GM18868 (cell line): Measurements from ENCODE around the gene AK5.

ENCODE experiments used
- ATAC-seq: cut with Tn5 transposase; IDR thresholded peaks from one replicate; pipeline ENCODE4 v1.9.1; 2021; ENCODE audit warnings: mild to moderate bottlenecking, moderate library complexity; ENCODE audit not compliant: unreplicated experiment

The AK5 gene

DNA sequence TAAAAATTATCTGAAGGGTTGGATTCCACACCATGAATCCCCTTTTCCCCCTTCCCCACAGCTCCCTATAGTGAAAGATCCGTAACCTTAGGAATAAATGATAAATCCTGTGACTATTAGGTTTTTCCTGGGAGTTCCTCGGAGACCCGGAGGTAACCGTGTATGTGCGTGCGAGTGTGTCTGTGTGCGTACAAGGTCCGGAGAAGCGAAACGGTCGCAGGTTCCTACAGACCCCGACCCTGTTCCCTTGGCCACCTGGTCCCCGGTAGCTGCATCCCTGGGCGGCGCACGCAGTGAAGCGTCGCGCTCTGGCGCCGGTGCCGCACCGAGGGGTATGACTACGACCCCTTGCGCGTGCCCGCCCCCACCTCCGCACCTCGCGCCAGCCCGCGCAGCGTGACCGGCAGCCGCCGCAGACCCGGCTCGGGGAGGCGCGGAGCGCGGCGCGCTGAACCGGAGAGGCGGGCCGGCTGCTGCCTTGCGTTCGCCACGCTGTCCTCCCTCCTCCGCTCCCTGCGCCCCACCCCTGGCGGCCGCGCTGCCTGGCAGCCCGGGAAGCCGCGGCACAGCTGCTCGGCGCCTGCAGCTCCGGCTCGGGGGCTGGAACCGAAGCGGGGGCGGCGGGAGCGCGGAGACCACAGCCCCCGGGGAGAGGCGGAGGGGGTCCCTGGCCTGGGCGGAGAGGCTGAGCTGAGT is at the start of gene AK5:
Gene AK5 (plus strand): TSS at position 529 of the 696 bp plus-strand sequence. CDS start 295 bp downstream, outside the sequence.
- peak; percentile 61 for ATAC-seq

- ATAC-seq = no peak
These were observed 49.0 kb upstream of the AK5 start for GRCh38 chr1:77232829-77233228.

DNA sequence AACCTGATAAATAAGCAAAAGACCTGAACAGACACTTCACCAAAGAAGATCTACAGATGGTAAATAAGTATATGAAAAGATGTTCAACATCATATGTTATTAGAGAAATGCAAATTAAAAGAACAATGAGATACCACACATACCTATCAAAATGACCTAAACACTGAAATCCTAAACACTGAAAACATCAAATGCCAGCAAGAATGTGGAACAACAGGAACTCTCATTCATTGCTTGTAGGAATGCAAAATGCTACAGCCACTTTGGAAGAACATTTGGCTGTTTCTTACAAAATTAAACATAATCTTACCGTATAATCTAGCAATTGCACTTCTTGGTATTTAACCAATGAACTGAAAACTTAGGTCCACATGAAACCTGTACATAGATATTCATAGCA is 47.7 kb upstream of the AK5 start:
- ATAC-seq = no peak

DNA sequence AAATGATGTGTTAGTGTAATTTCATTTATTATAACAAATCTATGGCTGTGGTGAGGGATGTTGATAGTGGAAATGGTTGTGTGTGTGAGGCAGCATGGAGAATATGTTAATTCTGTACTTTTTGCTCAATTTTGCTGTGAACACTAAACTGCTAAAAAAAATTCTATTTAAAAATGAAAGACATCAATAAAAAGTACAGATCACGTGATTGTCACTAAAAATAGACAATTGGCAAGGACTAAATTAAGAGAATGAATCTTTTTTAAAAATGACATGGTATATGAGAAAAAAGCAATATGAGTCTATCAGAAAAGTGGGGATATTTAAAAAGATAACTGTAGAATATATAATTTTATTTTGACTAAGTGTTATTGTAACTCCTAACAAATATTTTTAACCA is 46.9 kb upstream of the AK5 start:
- no peak for ATAC-seq

GRCh38 chr1:77238462-77238861 is 43.4 kb upstream of the AK5 start:
- no peak for ATAC-seq

DNA sequence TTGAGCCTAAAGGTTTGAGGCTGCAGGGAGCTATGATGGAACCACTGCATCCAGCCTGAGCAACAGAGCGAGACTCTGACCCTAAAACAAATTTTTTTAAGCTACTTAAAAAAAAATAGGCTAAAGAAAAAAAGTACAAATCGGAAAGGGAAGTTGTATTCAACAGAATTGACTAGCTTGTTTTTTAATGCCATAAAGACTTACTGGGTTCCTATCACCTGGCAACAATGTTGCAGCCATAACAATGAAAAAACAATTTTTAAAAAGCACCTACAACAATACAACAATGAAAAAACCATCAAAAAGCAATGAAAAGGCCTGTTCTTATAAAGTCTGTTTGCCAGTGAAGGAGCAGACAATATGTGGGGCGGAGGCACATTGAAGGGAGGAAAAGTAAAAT is 42.5 kb upstream of the AK5 start:
- no peak for ATAC-seq

GRCh38 chr1:77245830-77246229 is 36.0 kb upstream of the AK5 start:
- no peak for ATAC-seq

DNA sequence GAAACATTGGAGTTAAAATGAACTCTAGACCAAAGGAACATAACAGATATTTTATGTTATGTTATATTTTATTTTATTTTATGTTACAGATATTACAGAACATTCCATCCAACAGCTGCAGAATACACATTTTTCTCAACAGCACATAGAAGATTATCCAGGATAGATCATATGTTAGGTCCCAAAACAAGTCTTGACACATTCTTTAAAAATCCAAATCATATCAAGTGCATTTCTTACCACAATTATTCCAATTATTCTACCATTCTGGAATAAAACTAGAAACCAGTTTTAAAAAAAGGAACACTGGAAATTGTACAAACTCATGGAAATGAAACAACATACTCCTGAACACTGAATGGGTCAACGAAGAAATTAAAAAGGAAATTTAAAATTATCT is 31.7 kb upstream of the AK5 start:
- ATAC-seq = no peak

- ATAC-seq = no peak
These were observed 28.6 kb upstream of the AK5 start for GRCh38 chr1:77253211-77253610.

DNA sequence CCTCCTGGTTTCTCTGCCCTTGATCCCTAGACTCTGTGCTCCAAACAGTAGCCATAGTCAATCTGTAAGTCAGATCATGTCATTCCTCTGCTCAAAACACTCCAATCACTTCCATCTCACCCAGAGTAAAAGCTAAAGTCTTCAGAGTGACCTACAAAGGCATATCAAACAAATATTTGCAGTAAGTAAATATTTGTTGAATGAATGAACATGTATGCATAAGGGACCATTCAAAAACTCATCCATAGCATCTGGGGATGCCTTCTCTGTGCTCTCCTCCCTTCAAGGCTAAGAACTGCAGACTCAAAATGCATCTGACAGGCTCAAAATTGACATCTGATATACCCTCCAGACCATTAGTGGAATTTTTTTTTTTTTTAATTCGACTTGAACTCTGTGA is 18.1 kb upstream of the AK5 start:
- no peak for ATAC-seq

- ATAC-seq = no peak
These were observed 16.6 kb upstream of the AK5 start for GRCh38 chr1:77265180-77265579.

GRCh38 chr1:77267035-77267434 is 14.8 kb upstream of the AK5 start:
- ATAC-seq = no peak

DNA sequence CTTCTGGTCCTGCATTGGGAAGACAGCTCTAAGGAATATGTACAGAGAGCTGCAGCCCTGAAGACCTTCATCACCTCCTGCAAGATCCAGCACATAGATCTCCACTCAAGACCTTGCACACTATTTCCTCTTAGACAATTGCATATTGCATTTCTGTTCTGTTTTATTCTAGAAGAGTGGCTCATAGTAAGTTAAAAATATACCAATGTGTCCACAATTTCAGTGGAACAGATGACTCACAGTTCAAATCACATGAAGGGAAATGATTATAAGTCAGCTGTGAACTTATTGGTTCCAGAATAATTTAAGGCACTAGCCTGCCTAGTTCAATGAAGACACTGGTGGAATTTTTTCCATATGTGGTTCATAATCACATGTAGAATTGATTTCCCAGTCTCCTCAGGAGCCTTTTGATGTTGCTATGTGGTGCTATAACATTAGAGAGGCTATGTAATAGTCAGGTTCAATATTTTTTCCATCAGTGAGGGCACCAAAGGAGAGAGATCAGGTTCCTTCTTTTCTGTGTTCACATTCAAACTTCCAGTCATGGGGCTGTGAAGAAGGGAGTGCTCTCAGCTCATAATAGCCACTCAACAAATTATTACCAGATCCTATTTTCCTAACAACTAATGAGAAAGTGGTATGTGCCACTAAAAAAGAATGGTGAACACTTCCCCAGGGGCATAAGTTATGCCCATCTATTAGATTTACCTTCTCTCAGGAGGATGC is 9.8 kb upstream of the AK5 start:
- ATAC-seq = no peak

DNA sequence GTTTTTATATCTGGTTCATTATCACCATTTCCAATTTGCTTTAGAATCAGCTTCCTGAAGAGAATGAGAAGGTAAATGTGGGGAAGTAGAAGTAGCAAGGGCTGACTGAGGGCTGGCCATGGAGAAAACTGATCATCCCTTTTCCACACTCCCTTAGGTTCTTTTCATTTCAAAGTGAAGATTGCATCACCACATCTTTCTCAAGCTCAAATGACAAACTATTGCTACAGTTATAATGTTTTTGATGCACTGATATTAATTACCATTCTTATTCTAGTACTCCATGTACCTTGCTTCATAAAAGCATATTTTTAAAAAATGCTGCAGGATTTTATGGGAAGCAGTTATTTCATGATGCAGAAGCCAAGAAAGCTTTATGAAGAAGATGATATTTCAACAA is 7.9 kb upstream of the AK5 start:
- no peak for ATAC-seq

GRCh38 chr1:77275194-77275593 is 6.6 kb upstream of the AK5 start:
- no peak for ATAC-seq

- ATAC-seq = no peak
These were observed 4.9 kb upstream of the AK5 start for GRCh38 chr1:77276941-77277340.

GRCh38 chr1:77279929-77280328 is 1.9 kb upstream of the AK5 start:
- ATAC-seq = no peak

DNA sequence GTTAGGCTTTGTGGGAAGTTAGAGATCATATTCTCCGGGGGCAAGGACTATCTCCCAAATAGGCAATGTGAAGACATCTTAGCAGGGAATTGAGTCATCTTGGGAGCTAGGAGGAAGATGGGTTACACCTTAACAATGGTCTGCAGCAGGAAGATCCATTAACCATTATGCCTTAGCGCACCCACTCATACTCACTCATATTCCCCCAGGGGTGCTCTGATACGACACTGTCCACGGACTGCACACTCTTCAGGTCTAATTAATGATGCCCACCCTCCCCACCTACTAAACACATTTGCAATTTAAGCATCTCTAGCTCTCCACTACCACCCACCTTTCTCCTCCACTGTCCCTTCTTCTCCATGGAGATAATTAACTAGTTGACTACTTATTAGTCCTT is 857 bp upstream of the AK5 start:
- ATAC-seq = no peak

DNA sequence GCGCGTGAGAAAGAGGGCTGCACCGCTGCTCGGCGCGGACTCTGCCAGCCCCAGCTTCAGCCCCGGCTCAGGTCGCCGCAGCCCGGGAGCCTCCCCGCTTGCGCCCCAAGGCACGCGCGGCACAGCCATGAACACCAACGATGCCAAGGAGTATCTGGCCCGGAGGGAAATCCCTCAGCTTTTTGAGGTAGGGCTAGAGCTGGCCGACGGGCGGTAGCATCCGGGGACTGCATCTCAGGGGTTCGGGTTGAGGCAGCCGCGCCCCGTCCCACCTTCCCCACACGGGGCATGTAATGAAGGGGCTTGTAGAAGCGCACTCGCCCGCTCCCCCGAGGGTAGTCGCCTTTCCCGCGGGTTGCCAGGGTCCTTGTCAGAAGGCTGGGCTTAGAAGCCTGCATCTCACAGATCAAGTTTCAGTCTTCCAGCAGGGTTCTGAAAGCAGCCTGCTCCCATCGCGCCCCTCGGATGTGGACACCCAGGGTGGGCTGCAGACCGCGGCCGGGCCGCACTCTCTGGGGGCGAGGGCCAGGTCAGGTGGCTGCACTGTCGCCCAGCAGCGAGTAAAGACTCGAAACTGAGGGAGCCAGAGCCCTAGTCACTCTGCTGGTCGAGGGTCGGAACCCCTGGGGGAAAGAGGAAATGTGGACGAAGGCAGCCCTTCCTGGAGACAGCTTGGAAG is 507 bp downstream of the AK5 start:
- peak; percentile 39 for ATAC-seq

DNA sequence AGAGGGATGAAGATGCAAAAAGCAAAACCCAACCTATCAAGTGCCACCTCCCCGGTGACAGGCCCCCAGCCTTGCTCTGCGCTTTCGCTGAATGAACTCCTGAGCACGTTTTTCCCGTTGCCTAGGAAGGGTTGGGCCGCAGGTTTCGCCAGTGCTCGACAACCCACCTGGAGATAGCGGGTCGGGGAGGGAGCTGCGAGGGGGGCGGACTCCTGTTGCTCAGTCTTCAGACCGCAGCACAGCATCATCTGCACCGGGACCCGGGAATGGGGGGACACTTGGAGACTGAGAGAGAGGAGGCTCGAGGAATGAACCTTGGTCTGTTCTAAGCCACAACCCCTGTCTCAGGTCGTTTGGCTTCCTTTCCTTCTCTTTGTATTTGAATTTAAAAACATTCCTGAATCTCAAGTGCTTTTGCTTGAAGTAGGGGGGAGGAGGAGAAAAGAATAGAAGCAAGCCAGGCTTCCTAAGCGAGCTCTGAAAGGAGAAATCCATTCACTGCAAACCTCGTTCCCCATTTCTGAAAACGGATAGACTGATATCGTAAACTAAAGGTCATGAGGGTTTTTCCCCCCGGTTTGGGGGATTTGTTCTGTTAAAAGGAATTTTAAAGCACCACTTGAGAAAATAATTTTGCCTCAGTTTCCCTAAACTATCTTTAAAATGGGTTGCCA is 1.2 kb downstream of the AK5 start:
- ATAC-seq = no peak

- ATAC-seq = no peak
These were observed 2.0 kb downstream of the AK5 start for GRCh38 chr1:77283701-77284425.
